WERI-Rb-1 (cell line): ENCODE data around the gene ZNF33A.
"Not testable (repeated sequence)": the region's sequence is repeated elsewhere in the genome, so short reads cannot be mapped to it uniquely, and the experiment has no call there.

Source experiments
- DNase-seq: peaks from one replicate; pipeline ENCODE4 v3.0.0-alpha.2; 2020
- H3K27ac ChIP-seq: fragments of 250-450 bp; sonication (Bioruptor Pico); 2 replicates; pipeline ENCODE4 v1.5.1; 2020; ENCODE audit warnings: mild to moderate bottlenecking, moderate library complexity
- H3K27me3 ChIP-seq: fragments of 250-450 bp; sonication (Bioruptor Pico); 2 replicates; pipeline ENCODE4 v1.5.1; 2021; ENCODE audit warnings: mild to moderate bottlenecking, low read depth, moderate library complexity; ENCODE audit not compliant: insufficient read depth, severe bottlenecking
- H3K36me3 ChIP-seq: fragments of 250-450 bp; sonication (Bioruptor Pico); 2 replicates; pipeline ENCODE4 v1.5.1; 2020; ENCODE audit warnings: mild to moderate bottlenecking, moderate library complexity
- H3K4me3 ChIP-seq: 2 replicates; pipeline ENCODE4 v1.5.1; 2011; ENCODE audit warnings: low read depth, mild to moderate bottlenecking, control low read depth, low read length
- H3K9me3 ChIP-seq: fragments of 250-450 bp; sonication (Bioruptor Pico); 2 replicates; pipeline ENCODE4 v1.5.1; 2021; ENCODE audit warnings: mild to moderate bottlenecking, moderate library complexity; ENCODE audit not compliant: severe bottlenecking
- CTCF ChIP-seq: IDR thresholded peaks from 2 replicates; pipeline ENCODE4 v1.5.1; 2011; ENCODE audit warnings: low read depth, mild to moderate bottlenecking, control low read depth, inconsistent platforms, low read length

ZNF33A gene

GRCh38 chr10:37976880-37977203 lies 33.6 kb upstream of the ZNF33A start:
- Histone ChIP-seq H3K27ac (no peak overlapping the region), H3K4me3 (peak overlapping the region; percentile 9), H3K9me3 (no peaks in the 10 kb centered on the region), H3K27me3 (no peaks in the 10 kb centered on the region), H3K36me3 (no peaks in the 10 kb centered on the region)
- no peak for TF ChIP-seq CTCF
- DNase-seq = no peak

GRCh38 chr10:37991655-37992054 lies 18.8 kb upstream of the ZNF33A start:
- no peaks in the 10 kb centered on the region for H3K36me3 ChIP-seq
- TF ChIP-seq CTCF = no peak
- no peak overlapping the region for H3K27ac ChIP-seq
- H3K4me3 ChIP-seq = no peak overlapping the region
- H3K27me3 ChIP-seq = no peaks in the 10 kb centered on the region
- H3K9me3 ChIP-seq = no peaks in the 10 kb centered on the region
- no peak for DNase-seq

GRCh38 chr10:37992083-37992482 lies 18.4 kb upstream of the ZNF33A start:
- peak; percentile 36; the same call in 1 of the 2 replicates for TF ChIP-seq CTCF
- H3K9me3 ChIP-seq = no peaks in the 10 kb centered on the region

GRCh38 chr10:37998920-37999319 lies 11.6 kb upstream of the ZNF33A start:
- H3K27ac ChIP-seq, H3K4me3 ChIP-seq, H3K36me3 ChIP-seq, H3K27me3 ChIP-seq, DNase-seq, H3K9me3 ChIP-seq: not testable (repeated sequence)

More at GRCh38 chr10:37992083-37992482, 18.4 kb upstream of the ZNF33A start:
- DNase-seq = peak; percentile 45
- Histone ChIP-seq H3K4me3 (no peak overlapping the region), H3K27ac (no peak overlapping the region), H3K27me3 (no peaks in the 10 kb centered on the region), H3K36me3 (no peaks in the 10 kb centered on the region)

GRCh38 chr10:38000474-38000873 lies 10.0 kb upstream of the ZNF33A start:
- DNase-seq, H3K27me3 ChIP-seq, H3K9me3 ChIP-seq, H3K36me3 ChIP-seq, H3K4me3 ChIP-seq, H3K27ac ChIP-seq: not testable (repeated sequence)

GRCh38 chr10:38003026-38003425 lies 7.4 kb upstream of the ZNF33A start:
- no peak for TF ChIP-seq CTCF
- no peak overlapping the region for H3K27ac ChIP-seq
- H3K36me3 ChIP-seq = no peaks in the 10 kb centered on the region
- no peak for DNase-seq
- H3K4me3 ChIP-seq = no peak overlapping the region
- peaks cover 3% of the 10 kb centered on the region for H3K9me3 ChIP-seq
- no peaks in the 10 kb centered on the region for H3K27me3 ChIP-seq

GRCh38 chr10:38003588-38003987 lies 6.9 kb upstream of the ZNF33A start:
- TF ChIP-seq CTCF = no peak
- DNase-seq = no peak
- H3K27ac ChIP-seq = no peak overlapping the region
- H3K9me3 ChIP-seq = peaks cover 3% of the 10 kb centered on the region
- H3K4me3 ChIP-seq = no peak overlapping the region
- H3K36me3 ChIP-seq = no peaks in the 10 kb centered on the region
- H3K27me3 ChIP-seq = no peaks in the 10 kb centered on the region
